ENCODE data around the gene EFNB2.
A peak's percentile ranks its signal among the peaks of the same experiment; 100 is the strongest.

EFNB2 gene

GRCh38 chr13:106537521-106537920 lies 2.1 kb upstream of the EFNB2 start:
- no peak for TF ChIP-seq SIN3A (IDR thresholded peaks at IDR 0.05; ENCODE audit: borderline replicate concordance, insufficient read depth, low read length)
- TF ChIP-seq TAF1 (IDR thresholded peaks at IDR 0.05; ENCODE audit: borderline replicate concordance, insufficient read depth, low read length) = no peak
- TF ChIP-seq POLR2AphosphoS5 (IDR thresholded peaks at IDR 0.05; ENCODE audit: low read depth, low read length) = no peak
- TF ChIP-seq FOXP2 (optimal IDR thresholded peaks at IDR 0.05; ENCODE audit: borderline replicate concordance, extremely low read depth, extremely low read length, insufficient read depth) = no peak
- TF ChIP-seq REST (IDR thresholded peaks at IDR 0.05; ENCODE audit: insufficient read depth in 1 of 2, low read depth in 2 of 2, low read length in 2 of 2) = no peak

GRCh38 chr13:106536244-106537034 lies 977 bp upstream of the EFNB2 start:
- peak; percentile 76 for TF ChIP-seq FOXP2 (optimal IDR thresholded peaks at IDR 0.05; ENCODE audit: borderline replicate concordance, extremely low read depth, extremely low read length, insufficient read depth)
- peak; percentile 30; the same call in 1 of the 2 replicates for TF ChIP-seq POLR2AphosphoS5 (IDR thresholded peaks at IDR 0.05; ENCODE audit: low read depth, low read length)
- no peak for TF ChIP-seq SIN3A (IDR thresholded peaks at IDR 0.05; ENCODE audit: borderline replicate concordance, insufficient read depth, low read length)
- no peak for TF ChIP-seq TAF1 (IDR thresholded peaks at IDR 0.05; ENCODE audit: borderline replicate concordance, insufficient read depth, low read length)
- no peak for TF ChIP-seq REST (IDR thresholded peaks at IDR 0.05; ENCODE audit: insufficient read depth in 1 of 2, low read depth in 2 of 2, low read length in 2 of 2)

GRCh38 chr13:106534639-106535551 lies 567 bp downstream of the EFNB2 start:
- no peak for TF ChIP-seq TAF1 (IDR thresholded peaks at IDR 0.05; ENCODE audit: borderline replicate concordance, insufficient read depth, low read length)
- TF ChIP-seq POLR2AphosphoS5 (IDR thresholded peaks at IDR 0.05; ENCODE audit: low read depth, low read length) = no peak
- TF ChIP-seq REST (IDR thresholded peaks at IDR 0.05; ENCODE audit: insufficient read depth in 1 of 2, low read depth in 2 of 2, low read length in 2 of 2) = no peak
- TF ChIP-seq FOXP2 (optimal IDR thresholded peaks at IDR 0.05; ENCODE audit: borderline replicate concordance, extremely low read depth, extremely low read length, insufficient read depth) = no peak
- no peak for TF ChIP-seq SIN3A (IDR thresholded peaks at IDR 0.05; ENCODE audit: borderline replicate concordance, insufficient read depth, low read length)

GRCh38 chr13:106533943-106534638 lies 1.4 kb downstream of the EFNB2 start:
- TF ChIP-seq TAF1 (IDR thresholded peaks at IDR 0.05; ENCODE audit: borderline replicate concordance, insufficient read depth, low read length) (no peak), REST (IDR thresholded peaks at IDR 0.05; ENCODE audit: insufficient read depth in 1 of 2, low read depth in 2 of 2, low read length in 2 of 2) (no peak), SIN3A (IDR thresholded peaks at IDR 0.05; ENCODE audit: borderline replicate concordance, insufficient read depth, low read length) (no peak), POLR2AphosphoS5 (IDR thresholded peaks at IDR 0.05; ENCODE audit: low read depth, low read length) (no peak), FOXP2 (optimal IDR thresholded peaks at IDR 0.05; ENCODE audit: borderline replicate concordance, extremely low read depth, extremely low read length, insufficient read depth) (no peak)

All from PFSK-1 (cell line).